DMS53 treated with DMSO at 0.1 percent for 48 hours (cell line): Measurements from ENCODE around the gene CFAP97D1.

Experiments used
- DNase-seq: peaks from one replicate; lab custom pipeline; 2025; ENCODE audit not compliant: unreplicated experiment; lab: John Stamatoyannopoulos, UW

CFAP97D1 gene

GRCh38 chr17:43767713-43768059, 12.5 kb upstream of the CFAP97D1 start:
- DNase-seq = no peak

GRCh38 chr17:43768382-43768781, 11.9 kb upstream of the CFAP97D1 start:
- no peak for DNase-seq

GRCh38 chr17:43768943-43769342, 11.3 kb upstream of the CFAP97D1 start:
- DNase-seq = no peak

GRCh38 chr17:43769426-43769825, 10.8 kb upstream of the CFAP97D1 start:
- no peak for DNase-seq

- no peak for DNase-seq
These were observed 10.4 kb upstream of the CFAP97D1 start for GRCh38 chr17:43769859-43770258.

- no peak for DNase-seq
These were observed 9.3 kb upstream of the CFAP97D1 start for GRCh38 chr17:43770957-43771356.

GRCh38 chr17:43771463-43771862, 8.8 kb upstream of the CFAP97D1 start:
- DNase-seq = no peak

- DNase-seq = no peak
These were observed 7.2 kb upstream of the CFAP97D1 start for GRCh38 chr17:43772877-43773648.

- no peak for DNase-seq
These were observed 5.7 kb upstream of the CFAP97D1 start for GRCh38 chr17:43774304-43775250.

- peak; percentile 91 for DNase-seq
These were observed 1.7 kb upstream of the CFAP97D1 start, which contains the start of gene DUSP3 for GRCh38 chr17:43778337-43779144. Gene DUSP3 (minus strand): TSS chr17:43778977. CDS start chr17:43778924, 53 bp downstream.

GRCh38 chr17:43779145-43780125, 800 bp upstream of the CFAP97D1 start:
- peak; percentile 67 for DNase-seq

GRCh38 chr17:43782913-43783680, 2.9 kb downstream of the CFAP97D1 start:
- no peak for DNase-seq

- DNase-seq = no peak
These were observed 3.8 kb downstream of the CFAP97D1 start for GRCh38 chr17:43784068-43784467.

- DNase-seq = no peak
These were observed 4.4 kb downstream of the CFAP97D1 start for GRCh38 chr17:43784628-43785101.

GRCh38 chr17:43787728-43788127, 7.5 kb downstream of the CFAP97D1 start:
- DNase-seq = no peak

GRCh38 chr17:43788540-43788939, 8.3 kb downstream of the CFAP97D1 start:
- no peak for DNase-seq

- no peak for DNase-seq
These were observed 9.2 kb downstream of the CFAP97D1 start for GRCh38 chr17:43789482-43789881.

- DNase-seq = peak; percentile 10
These were observed 10.2 kb downstream of the CFAP97D1 start for GRCh38 chr17:43790311-43790940.

- peak; percentile 58 for DNase-seq
These were observed 11.4 kb downstream of the CFAP97D1 start for GRCh38 chr17:43791589-43791988.
